ENCODE measurements around the gene GRB2.
"Not testable (repeated sequence)": the region's sequence is repeated elsewhere in the genome, so short reads cannot be mapped to it uniquely, and the experiment has no call there.

GRB2 gene

DNA sequence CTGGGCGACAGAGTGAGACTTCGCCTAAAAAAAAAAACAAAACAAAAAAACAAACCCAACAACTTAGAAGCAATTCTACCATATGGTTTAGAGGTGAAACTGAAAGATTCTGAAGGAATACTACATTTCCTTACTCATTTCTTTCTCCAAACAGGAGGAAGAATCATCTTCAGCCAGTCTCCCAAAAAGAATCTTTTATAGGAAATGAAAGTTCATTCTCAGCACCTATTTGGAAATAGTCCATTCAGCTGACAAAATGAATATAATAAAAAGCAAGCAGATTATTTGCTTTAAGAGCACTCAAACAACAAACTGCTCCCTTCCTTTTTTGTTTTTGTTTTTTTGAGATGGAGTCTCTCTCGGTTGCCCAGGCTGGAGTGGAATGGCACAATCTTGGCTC, 17.7 kb downstream of the GRB2 start:
- no peak for DNase-seq (ENCODE audit: low read depth in 2 of 2)

DNA sequence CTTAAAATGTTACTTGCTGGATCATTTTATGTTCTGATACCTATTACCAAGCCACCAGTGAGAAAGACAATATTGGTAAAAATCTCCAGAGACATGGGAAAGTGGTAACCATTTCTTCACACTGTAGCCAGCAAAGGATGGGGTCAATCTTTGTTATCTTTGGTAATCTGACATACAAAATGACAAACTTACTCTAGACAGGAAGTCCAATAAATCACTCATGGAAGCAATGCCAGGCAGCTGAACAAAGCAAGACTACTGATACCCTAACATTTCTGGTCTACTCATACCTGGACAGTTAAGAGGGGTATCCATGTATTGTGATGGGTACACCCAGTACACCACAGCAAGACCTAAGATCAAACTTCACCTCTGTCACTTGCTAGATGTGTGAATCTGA, 19.0 kb downstream of the GRB2 start:
- DNase-seq (ENCODE audit: low read depth in 2 of 2), result no peak

DNA sequence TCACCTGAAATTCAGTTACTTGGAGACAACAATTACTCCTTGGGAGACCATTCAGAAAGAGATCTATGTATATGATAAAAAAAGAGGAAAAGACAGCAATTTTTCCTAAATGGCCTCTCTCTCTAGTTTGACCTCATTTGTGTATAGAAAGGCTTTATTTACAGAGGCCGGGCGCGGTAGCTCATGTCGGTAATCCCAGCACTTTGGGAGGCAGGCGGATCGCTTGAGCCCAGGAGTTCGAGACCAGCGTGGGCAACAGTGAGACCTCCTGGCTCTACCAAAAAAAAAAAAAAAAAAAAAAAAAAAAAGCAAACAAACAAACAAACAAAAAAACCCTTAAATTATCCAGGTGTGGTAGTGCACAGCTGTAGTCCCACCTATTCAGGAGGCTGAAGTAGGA, 20.7 kb downstream of the GRB2 start:
- no peak for DNase-seq (ENCODE audit: low read depth in 2 of 2)

DNA sequence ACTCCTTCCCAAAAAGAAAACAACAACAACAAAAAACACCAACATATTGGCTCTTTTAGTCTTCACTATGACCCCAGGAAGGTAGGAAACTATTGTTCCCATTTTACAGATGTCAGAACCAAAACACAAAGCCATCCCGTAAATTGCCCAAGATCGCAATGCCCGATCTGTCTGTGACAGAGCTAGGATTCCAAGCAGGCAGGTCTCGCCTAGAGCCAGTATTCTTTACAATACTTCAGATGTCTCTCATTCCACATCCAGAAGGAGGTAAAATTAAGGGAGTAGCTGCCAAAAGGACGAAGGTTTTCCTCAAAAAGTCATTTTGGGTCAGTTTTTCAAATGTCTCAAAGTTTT, 21.7 kb downstream of the GRB2 start:
- no peak for DNase-seq (ENCODE audit: low read depth in 2 of 2)

DNA sequence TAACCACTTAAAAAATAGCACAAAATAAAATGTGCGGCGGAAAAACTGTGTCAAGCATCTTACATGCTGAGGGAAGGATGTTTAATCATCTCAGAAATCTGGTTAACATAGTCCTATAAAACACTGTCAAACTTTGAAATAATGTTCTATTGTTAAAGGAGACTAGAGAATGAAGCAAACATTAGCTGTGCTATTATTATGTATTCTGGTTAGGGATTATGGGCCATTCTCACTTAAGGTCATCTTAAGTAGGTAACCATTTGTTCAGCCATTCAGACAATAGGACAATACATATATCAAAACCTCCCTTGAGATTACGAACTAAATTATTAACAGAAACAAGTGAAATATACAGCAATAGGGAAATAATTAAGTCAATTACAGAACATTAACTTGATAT, 24.7 kb downstream of the GRB2 start:
- no peak for DNase-seq (ENCODE audit: low read depth in 2 of 2)

DNA sequence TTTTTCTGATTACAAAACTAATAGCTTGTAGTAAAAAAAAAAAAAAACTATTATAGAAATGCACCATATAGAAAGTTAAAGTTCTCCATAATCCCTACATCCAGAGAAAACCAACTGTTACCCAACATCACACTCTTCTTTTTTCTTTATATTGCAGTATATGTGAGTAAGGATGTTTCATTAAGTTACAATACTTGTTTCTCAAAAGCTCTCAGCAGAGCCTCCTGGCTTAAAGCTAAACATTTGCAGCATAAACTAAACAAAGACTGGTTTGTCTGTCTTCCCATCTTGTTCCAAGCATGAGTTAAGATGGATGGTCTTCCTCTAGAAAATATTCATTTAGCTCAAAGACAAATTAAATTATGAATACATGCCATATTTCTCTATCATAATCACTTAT, 25.2 kb downstream of the GRB2 start:
- DNase-seq (ENCODE audit: low read depth in 2 of 2), result no peak

DNA sequence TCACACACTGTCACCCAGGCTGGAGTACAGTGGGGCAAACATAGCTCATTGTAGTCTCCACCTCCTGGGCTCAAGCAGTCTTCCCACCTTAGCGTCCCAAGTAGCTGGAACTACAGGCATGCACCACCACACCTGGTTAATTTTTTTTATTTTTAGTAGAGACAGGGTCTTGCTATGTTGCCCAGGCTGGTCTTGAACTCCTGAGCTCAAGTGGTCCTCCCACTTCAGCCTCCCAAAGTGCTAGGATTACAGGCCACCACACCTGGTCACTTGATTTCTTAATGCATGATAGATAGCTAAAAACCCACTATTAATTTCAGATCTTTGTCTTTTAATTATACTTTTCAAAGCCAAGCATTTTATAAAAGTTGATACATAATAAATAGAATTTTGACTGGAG, 26.1 kb downstream of the GRB2 start:
- not testable (repeated sequence) for DNase-seq (ENCODE audit: low read depth in 2 of 2)

DNA sequence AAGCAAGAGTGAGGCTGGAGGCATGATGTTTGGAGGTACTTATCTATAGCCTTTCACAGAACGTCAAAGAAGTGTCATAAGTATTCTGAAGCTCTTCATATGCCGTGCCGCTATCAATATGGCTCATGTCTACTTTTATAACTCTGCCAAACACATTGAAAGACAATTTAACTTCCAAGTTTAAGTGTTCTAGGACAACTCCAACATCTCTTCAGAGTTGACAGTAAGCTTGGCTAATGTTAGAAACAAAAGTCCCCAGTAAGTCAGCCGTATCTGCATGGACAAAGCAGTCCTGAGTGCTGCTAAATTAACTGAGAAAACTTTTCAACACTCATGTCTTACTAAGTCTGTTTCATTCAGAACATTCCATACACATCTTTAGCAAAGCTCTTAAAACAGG, 32.2 kb downstream of the GRB2 start:
- DNase-seq (ENCODE audit: low read depth in 2 of 2), result no peak

DNA sequence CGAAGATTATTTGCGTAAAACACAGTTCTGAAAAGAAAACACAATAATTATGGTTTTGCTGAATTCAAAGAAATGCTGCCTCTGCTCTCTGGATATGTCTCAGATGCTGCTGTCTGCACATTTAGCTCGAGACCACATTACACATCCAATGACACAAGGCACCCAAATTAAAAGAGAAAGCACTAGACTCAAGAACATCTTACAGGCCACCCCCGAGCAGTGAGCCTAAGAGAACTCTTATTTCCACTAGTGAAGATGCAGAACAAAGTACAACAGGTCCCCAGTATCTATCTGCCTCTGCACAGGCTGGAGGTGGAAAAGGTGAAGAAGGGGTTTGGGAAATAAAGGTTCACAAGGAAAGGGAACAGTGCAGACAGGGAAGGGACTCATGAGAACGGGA, 33.5 kb downstream of the GRB2 start:
- DNase-seq (ENCODE audit: low read depth in 2 of 2), result peak in 1 of 2 donors; percentile 22

DNA sequence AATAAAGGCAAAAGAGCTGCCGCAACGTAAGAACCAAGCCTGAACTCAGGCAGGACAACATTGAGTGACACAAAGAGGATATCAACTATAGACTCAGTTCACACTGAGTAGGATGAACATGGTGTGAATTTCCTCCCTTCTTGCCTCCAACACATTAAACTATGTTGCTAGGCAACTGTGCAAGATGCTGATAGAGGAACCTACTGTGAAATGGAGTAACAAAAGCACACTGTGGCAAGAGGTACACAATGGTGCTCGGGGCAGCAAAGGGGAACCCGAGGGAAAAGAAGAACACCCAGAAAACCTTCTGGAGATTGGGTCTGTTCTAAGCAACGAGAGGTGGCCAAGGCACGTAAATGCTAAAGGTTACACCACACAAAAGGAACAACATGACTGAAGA, 34.1 kb downstream of the GRB2 start:
- DNase-seq (ENCODE audit: low read depth in 2 of 2), result no peak

DNA sequence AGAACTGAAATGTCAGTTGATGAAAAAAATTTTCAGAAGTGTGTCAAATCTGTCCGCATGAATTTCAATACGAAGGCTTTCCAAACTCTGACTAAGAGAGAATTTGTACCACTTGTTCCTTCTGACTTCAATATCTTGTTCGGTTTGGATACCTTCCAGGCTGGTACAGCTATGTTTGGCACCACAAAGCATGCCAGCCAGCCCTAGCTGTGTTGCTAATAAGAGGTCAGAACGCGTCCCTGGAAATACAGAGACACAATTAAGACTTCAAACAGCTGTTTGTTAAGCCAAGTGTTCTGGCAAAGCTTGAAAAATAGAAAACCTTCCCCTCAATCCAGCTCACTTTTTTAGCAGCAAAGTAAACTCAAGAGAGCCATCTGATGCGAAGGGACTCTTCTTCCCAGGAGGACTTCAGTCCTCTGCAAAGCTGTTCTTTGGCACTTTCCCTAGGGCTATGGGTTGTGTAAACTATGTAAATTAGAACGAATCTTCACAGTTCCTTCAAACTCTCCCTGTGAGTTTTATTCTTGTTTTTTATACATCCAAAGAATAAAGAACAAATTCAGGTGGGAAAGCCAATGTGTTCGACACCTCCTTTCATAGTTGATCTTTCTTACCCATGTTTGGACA, 35.1 kb downstream of the GRB2 start:
- DNase-seq (ENCODE audit: low read depth in 2 of 2), result no peak

DNA sequence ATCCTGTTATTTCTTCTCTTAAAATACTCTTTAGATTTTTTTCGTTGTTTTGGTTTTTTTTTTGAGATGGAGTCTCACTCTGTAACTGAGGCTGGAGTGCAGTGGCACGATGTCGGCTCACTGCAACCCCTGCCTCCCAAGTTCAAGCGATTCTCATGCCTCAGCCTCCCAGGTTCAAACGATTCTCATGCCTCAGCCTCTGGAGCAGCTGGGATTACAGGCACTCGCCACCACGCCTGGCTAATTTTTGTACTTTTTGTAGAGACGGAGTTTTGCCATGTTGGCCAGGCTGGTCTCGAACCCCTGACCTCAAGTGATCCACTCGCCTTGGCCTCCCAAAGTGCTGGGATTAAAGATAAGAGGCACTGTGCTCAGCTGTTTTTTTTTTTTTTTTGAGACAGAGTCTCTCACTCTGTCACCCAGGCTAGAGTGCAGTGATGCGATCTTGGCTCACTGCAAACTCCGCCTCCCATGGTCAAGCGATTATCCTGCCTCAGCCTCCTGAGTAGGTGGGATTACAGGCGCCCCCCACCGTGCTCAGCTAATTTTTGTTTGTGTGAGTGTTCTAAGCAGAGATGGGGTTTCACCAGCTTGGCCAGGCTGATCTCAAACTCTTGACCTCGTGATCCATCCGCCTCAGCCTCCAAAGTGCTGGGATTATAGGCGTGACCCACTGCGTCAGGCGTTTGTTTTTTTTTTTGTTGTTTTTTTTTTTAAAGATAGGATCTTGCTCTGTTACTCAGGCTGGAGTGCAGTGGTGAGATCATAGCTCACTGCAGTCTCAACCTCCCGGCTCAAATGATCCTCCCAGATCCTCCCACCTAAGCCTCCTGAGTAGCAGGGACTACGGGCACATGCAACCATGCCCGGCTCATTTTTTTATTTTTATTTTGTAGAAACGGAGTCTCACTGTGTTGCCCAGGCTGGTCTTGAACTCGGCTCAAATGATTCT, 37.4 kb downstream of the GRB2 start:
- DNase-seq (ENCODE audit: low read depth in 2 of 2), result not testable (repeated sequence)

DNA sequence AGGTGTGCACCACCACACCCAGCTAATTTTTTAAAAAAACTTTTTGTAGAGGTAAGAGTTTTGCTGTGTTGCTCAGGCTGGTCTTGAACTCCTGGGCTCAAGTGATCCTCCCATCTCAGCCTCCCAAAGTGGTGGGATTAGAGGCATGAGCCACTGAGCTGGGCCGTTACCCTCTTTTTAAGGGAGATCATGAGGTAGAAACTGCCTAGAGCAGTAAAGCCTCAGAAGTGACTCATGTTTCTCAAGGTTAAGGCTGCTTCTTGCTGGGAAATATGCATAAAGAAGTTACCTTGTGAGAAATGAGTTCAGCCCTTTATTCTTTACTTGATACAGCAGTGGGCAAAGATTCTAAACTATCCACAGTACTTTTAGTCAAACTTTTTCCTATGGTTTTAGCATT, 38.2 kb downstream of the GRB2 start:
- DNase-seq (ENCODE audit: low read depth in 2 of 2), result no peak

DNA sequence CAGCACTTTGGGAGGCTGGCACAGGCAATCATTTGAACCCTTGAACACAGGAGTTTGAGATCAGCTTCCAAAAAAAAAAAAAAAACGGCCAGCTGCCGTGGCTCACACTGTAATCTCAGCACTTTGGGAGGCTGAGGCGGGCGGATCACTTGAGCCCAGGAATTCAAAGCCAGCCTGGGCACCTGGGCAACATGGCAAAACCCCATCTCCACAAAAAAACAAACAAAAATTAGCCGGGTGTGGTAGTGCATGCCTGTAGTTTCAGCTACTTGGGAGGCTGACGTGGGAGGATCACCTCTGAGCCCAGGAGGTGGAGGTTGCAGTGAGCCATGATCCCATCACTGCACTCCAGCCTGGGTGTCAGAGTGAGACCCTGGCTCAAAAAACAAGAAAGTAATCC, 39.0 kb downstream of the GRB2 start:
- no peak for DNase-seq (ENCODE audit: low read depth in 2 of 2)

DNA sequence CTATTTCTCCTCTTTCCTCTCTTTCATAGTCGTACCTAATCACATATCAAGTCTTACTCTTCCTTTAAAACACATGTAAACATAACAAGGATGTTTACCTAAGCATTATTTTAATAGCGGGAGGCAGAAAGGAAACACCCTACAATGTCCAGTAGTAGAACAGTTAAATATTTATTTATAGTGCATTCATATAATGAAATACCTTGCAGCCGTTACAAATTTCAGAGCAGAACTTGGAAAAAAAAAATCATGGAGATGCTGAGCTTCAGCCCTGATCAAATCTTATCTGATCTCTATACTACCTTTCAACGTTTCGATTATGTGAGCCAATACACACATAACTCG, 39.6 kb downstream of the GRB2 start:
- DNase-seq (ENCODE audit: low read depth in 2 of 2), result no peak

DNA sequence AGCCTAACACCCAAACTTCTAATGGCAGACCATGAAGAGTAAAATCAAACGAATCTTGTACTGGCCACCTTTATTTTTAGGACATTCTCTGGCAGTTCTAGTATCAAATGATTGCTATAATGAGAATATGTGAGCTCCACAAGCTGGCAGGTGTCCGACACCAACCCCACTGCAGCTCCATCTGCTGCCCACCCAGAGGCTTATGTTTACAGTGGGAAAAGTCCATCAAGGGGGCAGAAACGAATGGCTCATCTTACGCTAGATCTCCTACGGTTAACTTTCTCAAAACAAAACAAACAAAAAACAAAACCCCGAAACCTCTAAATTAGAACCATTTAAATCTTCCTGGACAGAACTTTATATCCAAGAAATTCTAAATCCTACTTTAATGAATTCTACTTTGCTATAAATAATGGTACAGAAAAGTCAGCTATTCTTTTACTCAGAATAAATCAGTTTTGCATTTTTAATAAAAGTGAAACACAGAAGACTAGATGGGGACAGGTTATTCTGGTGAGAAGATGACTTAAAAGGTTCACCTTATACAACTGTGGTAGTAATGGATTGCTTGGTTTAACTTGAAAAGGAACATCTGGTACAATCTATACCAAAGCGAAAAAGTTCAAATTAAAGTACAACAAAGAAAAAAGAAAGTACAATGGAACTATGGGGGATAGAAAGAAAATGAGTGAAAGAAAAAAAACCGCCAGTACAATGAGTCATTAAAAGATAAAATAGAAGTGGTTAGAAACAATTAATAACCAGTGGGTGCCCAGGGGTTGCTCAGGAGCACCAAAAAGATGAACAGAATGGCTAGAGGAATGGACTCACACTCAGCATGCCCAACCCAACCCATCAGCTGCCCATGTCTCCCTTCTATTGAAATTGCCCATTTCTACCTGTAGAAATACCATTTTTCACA, 40.2 kb downstream of the GRB2 start:
- DNase-seq (ENCODE audit: low read depth in 2 of 2), result no peak

DNA sequence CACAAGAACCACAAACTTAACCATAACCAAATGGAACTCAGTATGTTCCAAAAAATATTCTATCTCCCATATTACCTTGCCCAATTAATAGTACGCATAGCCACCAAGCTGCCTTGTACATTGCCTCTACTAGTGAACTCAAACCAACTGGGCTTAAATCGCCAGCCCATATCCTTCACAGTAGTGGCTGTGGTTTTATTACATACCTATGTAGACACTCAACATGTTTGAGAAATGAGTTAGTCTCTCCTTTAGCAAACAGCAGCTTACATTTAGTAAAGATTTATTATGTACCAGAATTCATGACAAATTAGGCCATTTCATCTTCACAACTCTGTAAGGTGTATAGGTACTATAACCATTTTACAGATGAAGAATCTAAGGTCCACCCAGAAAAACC, 41.4 kb downstream of the GRB2 start:
- no peak for DNase-seq (ENCODE audit: low read depth in 2 of 2)

DNA sequence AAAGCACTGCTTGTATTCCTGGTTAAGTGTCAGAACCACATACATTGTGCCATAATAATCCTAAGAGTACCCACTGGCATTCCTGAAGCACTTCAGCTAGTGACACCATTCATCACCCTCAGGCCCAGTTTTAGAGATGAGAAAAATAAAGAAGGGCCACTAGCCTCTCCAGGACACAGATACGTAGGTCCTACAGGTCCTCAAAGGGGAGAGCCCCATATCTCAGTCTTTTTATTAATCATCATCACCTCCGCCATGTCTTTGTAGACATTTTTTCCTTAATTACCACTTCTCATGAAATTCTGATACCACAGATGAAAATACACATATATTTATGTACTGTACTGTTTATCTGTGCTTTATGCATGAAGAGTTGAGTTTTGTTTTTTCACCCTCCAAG, 43.5 kb downstream of the GRB2 start:
- no peak for DNase-seq (ENCODE audit: low read depth in 2 of 2)

DNA sequence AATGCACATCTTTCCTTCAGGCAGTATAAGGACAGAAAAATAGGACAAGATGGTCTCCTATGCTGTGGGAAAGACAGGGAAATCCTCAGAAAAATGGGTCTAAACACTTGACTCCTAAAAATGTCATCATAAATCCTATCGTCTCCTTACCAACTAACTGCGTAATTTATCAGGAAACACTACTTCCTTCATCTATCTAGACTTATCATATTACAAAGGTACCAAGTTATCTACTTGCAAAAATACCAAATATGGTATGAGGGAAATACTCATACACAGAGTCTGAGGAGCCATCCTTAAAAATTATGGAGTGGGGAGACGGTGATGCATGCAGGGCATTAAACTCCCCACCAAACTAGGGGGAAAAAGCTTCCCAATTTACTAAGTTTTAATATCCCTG, 44.1 kb downstream of the GRB2 start:
- DNase-seq (ENCODE audit: low read depth in 2 of 2), result no peak

DNA sequence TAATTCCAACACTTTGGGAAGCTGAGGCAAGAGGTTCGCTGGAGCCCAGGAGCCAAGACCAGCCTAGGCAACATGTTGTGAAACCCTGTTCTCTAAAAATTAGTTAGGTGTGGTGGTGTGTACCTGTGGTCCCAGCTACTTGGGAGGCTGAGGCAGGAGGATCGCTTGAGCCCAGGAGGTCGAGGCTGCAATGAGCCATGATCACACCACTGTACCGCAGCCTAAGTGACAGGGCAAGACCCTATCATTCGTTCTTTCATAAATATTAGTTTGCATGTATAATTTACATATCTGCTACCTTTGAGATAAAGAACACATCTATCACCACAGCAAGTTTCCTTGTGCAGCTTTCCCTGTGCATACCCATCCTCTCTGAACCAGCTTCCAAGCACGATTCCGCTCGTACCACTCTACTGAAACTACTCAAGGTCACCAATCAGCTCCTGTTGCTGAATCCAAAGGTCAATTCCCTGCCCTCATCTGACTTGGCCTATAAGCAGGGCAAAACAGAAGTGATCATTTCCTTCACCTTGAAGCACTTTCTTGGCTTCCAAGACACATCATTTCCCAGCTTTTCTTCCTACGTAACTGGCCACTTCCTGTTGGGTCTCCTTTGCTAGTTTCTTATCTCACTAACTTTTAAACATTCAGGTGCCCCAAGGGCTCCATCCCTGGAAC, 49.1 kb downstream of the GRB2 start:
- DNase-seq (ENCODE audit: low read depth in 2 of 2), result no peak

DNA sequence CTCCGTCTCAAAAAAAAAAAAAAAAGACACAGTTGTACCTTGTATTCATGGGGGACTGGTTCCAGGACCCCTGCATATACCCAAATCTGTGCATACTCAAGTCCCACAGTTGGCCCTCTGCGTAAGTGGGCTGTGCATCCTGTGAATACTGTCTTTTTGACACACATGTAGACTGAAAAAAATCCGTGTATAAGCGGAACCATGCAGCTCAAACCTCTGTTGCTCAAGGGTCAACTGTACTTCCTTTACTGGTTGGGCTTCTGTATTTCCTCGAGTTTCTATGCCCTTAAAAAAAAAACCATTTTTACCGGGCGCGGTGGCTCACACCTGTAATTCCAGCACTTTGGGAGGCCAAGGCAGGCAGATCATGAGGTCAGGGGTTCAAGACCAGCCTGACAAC, 52.3 kb downstream of the GRB2 start:
- DNase-seq (ENCODE audit: low read depth in 2 of 2), result no peak

DNA sequence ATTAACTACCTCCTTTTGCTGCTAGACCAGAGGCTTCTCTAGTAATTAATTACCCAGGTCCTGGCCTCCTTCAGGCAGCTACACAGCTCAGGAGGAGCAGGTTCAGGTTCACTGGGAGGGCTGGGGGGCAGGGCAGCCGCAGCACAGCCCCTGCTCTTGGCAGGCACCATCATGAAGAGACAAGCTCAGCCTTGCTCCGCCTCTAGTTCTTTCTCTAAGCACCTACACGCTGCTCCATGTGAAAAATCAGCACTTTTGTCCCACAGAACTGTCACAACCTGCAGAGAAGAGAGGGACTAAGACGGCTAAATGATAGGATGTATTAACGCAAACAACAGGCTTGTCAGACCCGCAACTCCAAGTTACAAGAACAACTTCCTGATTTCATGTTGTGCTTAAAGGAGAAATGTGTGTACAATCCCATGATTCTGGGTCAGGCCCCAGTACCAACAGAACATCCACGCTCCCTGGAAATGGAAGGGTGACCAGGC, 53.4 kb downstream of the GRB2 start:
- DNase-seq (ENCODE audit: low read depth in 2 of 2), result no peak

All from stimulated activated CD4-positive, alpha-beta T cell treated with anti-CD3 and anti-CD28 coated beads, Interleukin-15, amount 100 ng/mL, for 48 hours (primary cell).